RPMI8226 (cell line): ENCODE results near the gene CSTPP1.
"Not testable (repeated sequence)": the region's sequence is repeated elsewhere in the genome, so short reads cannot be mapped to it uniquely, and the experiment has no call there.

Source experiments
- DNase-seq: peaks from one replicate; pipeline ENCODE4 v3.0.0-alpha.2; 2015

The CSTPP1 gene

GRCh38 chr11:47186076-47186699, 249.6 kb downstream of the CSTPP1 start, which contains the start of gene PACSIN3:
TSS of gene PACSIN3 (minus strand) at chr11:47186434. CDS start at chr11:47182727, 3,707 bp downstream.
- DNase-seq: peak; percentile 79

- DNase-seq: peak; percentile 87
Measured at GRCh38 chr11:47186700-47187695, 250.4 kb downstream of the CSTPP1 start.

- DNase-seq: peak; percentile 80
Measured at GRCh38 chr11:47187723-47188122, 251.2 kb downstream of the CSTPP1 start.

- DNase-seq: no peak
Measured at GRCh38 chr11:47188259-47188658, 251.7 kb downstream of the CSTPP1 start.

- DNase-seq: no peak
Measured at GRCh38 chr11:47189100-47189834, 252.7 kb downstream of the CSTPP1 start.

- not testable (repeated sequence) for DNase-seq
Measured at GRCh38 chr11:47191137-47191536, 254.6 kb downstream of the CSTPP1 start.

- DNase-seq: no peak
Measured at GRCh38 chr11:47192111-47192510, 255.6 kb downstream of the CSTPP1 start.

- not testable (repeated sequence) for DNase-seq
Measured at GRCh38 chr11:47198161-47198560, 261.6 kb downstream of the CSTPP1 start.

GRCh38 chr11:47201015-47201414, 264.5 kb downstream of the CSTPP1 start:
- no peak for DNase-seq

- DNase-seq: no peak
Measured at GRCh38 chr11:47202576-47202975, 266.0 kb downstream of the CSTPP1 start.

GRCh38 chr11:47204637-47204989, 268.1 kb downstream of the CSTPP1 start:
- no peak for DNase-seq

- not testable (repeated sequence) for DNase-seq
Measured at GRCh38 chr11:47206577-47206976, 270.0 kb downstream of the CSTPP1 start.

- no peak for DNase-seq
Measured at GRCh38 chr11:47207459-47207858, 270.9 kb downstream of the CSTPP1 start.

- not testable (repeated sequence) for DNase-seq
Measured at GRCh38 chr11:47208008-47208552, 271.5 kb downstream of the CSTPP1 start.

GRCh38 chr11:47208628-47209027, 272.1 kb downstream of the CSTPP1 start:
- DNase-seq: no peak
